ENCODE data around the gene CRYGA.
"Not testable (repeated sequence)": the region's sequence is repeated elsewhere in the genome, so short reads cannot be mapped to it uniquely, and the experiment has no call there.

CRYGA gene

GRCh38 chr2:208164951-208165755, 1.8 kb upstream of the CRYGA start:
- no peak for DNase-seq

- DNase-seq, result no peak
These were observed 7.0 kb downstream of the CRYGA start for GRCh38 chr2:208156439-208156838.

GRCh38 chr2:208153156-208153555, 10.2 kb downstream of the CRYGA start:
- DNase-seq, result no peak

DNA sequence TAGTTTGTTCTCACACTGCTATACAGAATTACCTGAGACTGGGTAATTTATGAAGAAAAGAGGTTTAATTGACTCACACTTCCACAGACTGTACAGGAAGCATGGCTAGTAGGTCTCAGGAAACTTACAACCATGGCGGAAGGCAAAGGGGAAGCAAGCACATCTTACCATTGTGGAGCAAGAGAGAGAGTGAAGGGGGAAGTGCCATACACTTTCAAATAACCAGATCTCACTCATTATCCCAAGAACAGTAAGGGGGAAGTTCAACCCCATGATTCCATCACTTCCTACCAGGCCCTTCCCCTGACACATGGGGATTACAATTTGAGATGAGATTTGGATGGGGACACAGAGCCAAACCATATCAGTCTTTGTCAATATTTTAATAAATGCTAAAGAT, 12.4 kb downstream of the CRYGA start:
- no peak for DNase-seq

DNA sequence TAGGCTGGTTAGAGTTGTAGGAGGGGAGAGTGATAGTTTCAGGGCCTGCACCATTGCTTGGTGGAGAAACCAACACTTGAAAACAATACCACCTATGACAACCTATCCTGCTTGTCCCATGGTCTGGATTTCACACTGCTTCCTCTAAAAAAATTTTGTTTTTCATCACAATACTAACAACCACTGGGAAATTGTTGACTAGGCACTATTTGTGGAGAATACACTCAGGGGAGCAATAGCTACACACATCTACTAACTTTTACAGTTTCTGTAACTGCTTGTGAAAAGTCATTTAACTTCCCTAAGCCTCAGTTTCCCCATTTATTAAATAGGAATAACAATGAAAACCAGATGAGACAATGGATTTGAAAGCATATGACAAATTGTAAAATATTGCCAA, 13.3 kb downstream of the CRYGA start:
- no peak for DNase-seq

DNA sequence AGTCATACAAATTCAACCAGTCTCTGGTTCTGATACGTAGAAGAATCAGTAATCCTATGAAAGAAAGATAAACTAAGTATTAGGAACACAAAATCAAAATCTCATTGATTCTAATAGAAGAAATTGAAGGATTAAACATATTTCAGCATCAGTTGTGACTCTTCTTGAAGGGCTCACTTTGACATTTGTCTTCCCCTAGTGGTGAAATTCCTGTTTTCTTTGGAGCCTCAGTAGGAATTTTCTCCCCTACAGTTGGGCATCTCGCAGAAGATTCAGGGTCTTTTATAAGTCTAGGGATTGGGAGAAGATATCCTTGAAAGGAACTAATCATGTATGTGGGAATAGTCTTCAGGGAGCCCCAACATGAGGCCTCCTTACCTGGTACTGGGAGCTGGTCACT, 14.6 kb downstream of the CRYGA start:
- no peak for DNase-seq

DNA sequence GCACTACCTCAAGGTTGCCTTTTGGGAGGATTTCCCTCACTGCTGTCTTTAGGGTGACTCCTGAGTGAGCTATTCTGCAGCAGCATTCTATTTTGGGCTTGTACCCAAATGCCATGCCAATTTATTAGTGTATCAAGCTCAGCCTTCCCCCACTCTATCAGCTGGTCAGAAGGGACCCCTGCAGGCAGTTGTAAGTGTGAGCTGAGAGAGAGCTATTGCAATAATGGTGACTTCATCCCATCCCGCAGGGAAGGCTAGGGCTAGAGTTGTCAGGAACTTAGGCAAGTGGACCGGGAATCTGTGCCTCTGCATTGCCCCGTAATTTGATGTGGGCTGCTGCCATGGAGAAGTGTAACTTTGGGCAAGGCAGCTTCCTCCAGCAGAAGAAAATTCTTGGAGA, 15.6 kb downstream of the CRYGA start:
- no peak for DNase-seq

DNA sequence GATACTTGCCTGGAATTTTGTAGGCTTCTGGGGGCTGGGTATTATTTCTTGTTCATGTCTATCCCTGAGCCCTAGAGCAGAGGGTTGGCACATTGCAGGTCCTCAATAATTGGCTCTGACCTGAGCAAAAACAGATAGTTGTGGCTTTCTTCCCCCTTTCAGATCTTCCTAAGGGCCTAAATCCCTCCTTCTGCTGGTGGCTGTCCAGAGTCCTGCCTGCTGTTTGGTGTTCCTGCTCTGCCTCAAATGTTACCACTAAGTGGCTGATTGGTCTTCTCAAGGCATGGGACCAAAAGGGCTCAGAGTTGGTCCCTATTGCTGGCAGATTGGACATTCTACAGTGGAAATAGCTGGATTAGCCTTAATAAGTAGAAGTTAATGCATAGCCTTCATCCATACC, 16.4 kb downstream of the CRYGA start:
- DNase-seq, result no peak

- no peak for DNase-seq
These were observed 17.4 kb downstream of the CRYGA start, which contains the start of gene CRYGB for GRCh38 chr2:208146006-208146405. Gene CRYGB (minus strand): TSS chr2:208146158. CDS start chr2:208146120, 38 bp downstream.

DNA sequence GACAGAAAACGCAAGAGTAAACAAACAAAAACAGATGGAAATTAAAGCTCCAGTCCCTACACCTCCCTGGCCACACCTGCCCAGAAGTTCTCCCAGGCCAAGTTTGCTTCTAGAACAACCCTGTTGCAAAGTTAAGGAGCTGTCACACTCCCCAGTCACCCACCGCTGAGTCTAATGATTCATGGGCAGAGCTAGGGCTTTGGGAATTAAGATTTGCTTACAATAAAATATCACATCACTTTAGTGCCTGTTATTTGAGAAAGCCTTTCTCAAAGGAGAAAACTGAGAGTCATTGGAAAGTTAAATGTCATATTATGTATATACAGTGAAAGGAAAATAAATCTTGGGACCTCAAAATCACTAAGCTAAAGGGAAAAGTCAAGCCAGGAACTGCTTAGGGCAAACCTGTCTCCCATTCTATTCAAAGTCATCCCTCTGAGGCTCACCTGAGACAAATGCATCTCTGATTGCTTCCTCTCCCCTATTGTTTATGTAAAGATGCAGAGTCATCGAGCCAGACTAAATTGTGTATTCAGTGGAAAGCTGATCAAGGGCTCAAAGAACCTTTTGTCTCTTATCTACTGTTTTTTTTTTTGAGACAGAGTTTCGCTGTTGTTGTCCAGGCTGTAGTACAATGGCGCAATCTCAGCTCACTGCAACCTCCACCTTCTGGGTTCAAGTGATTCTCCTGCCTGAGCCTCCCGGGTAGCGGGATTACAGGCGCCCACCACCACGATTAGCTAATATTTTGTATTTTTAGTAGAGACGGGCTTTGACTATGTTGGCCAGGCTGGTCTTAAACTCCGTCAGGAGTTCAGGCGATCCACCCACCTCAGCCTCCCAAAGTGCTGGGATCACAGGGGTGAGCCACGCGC, 20.2 kb downstream of the CRYGA start:
- DNase-seq, result no peak

DNA sequence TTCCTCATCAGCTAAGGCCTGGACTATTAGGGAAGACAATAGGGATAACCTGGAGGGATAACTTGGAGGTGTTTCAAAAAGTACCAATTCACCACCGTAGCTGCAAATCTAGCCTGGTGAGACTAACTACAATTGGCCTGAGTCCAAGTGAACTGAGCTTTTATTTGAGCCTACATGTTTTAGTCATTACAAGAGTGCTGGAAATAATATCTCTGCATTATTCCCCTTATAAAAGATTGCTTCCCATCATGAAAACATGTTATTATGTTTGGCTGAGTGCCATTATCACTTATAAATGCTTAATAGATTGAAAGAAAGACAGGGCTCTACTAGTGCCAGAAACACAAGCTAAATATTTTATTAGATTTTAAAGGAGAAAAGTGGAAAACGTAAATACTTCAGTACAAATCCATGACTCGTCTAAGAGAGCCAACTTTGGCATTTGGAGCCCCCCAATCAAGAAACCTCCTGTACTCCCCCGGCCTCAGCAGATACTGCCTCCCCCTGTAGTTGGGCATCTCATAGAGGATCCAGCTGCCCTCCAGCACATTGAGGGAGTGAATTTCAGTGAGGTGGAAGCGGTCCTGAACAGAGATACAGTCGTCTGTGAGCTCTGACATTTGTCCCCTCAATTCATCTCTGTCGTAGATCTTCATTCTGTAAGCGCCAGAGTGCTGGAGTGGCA, 21.0 kb downstream of the CRYGA start:
- no peak for DNase-seq

GRCh38 chr2:208139447-208139846, 23.9 kb downstream of the CRYGA start:
- no peak for DNase-seq

GRCh38 chr2:208138334-208138733, 25.1 kb downstream of the CRYGA start:
- not testable (repeated sequence) for DNase-seq

DNA sequence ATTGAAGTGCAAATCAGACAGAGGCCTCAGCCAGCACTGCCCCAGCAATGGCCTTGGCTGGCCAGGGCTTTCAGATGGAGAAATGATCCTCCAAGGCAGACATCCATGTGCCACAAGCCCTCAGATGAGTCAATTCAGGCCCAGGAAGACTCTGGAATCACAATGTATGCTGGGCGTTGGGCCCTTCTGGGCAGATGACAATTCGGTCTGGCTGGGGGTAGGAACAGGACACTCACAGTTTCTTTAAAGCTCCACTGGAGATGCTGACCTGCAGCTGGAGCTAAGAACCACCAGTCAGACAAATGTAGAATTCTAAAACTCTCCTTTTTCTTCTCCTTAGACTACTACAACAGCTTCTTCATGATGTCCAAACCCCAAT, 26.7 kb downstream of the CRYGA start:
- DNase-seq, result no peak

DNA sequence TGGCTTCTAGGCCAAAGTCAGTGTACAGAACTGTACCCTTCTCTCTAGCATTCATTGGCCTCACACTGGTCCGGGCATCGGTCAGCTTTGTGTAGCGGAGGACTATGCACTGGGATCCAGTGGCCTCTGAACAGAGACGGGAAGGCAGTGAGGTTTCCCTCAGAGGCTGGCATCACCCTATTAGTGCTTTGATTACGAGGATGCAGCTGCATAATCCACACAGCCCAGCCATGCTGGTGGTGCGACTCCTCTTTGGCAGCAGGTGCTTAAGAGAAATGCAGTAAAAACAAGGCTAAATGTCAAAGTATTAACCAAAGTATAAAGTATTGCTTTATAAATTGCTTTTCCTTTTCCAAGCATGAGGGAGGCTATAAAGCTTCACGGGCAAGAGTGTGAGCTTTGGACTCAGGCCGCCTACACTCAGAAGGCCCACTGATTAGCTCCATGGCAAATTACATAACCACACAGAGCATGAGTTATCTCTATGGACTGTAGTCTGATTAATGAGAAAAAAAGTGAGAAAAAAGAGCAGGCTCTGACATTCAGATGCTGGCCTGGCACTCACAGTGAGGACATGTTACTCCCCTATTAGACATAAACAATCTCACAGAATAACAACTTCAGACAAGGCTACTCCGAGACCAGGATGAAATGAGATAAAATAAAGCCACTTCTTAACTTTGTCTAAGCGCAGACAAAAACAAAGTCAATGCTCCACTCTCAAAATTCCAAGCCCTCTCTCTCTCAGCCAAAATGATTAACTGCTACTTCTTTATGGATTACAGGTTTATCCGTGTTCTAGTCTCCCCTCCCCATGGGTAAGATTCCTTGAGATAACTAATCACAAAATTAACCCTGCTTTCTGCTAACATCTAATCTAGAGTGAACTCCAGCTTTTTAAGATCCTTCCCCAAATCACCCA, 27.3 kb downstream of the CRYGA start:
- no peak for DNase-seq

DNA sequence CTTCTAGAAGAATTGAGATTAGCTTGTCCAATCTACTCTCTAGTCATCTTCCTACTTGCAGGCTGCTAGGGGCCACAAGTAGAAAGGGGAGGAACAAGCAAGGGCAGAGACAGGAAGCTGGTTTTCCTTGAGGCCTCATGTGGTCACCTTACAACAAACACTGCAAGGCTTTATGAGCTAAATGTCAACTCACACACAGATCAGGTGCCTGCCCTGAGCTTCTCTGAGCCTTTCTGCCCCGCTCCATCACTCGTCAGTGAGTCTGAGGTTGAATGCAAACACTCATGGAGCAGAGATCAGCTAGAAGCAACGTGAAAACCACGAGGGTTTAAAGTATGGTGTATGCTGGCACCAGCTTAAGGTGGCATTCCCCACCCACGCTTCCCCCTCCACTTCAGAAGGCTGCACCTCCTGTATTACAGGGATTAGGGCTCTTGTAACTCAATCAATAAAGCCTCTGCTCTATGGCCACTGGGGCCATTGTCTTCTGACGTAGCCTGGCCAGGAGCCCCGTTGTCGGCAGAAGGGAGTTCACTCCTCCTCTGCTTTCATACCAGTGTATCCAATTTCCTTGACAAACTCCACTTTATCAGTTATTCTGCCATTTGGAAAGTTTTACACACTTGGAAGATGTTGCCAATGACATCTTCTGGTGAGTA, 28.3 kb downstream of the CRYGA start:
- no peak for DNase-seq

DNA sequence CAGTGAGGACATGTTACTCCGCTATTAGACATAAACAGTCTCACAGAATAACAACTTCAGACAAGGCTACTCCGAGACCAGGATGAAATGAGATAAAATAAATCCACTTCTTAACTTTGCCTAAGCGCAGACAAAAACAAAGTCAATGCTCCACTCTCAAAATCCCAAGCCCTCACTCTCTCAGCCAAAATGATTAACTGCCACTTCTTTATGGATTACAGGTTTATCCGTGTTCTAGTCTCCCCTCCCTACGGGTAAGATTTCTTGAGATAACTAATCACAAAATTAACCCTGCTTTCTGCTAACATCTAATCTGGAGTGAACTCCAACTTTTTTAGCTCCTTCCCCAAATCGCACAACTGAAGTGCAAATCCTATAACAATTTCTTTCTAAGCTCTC, 32.7 kb downstream of the CRYGA start:
- no peak for DNase-seq

- no peak for DNase-seq
These were observed 33.4 kb downstream of the CRYGA start, which contains the start of gene CRYGC for GRCh38 chr2:208129744-208130711. Gene CRYGC (minus strand): TSS chr2:208129828. CDS start chr2:208129792, 36 bp downstream.

DNA sequence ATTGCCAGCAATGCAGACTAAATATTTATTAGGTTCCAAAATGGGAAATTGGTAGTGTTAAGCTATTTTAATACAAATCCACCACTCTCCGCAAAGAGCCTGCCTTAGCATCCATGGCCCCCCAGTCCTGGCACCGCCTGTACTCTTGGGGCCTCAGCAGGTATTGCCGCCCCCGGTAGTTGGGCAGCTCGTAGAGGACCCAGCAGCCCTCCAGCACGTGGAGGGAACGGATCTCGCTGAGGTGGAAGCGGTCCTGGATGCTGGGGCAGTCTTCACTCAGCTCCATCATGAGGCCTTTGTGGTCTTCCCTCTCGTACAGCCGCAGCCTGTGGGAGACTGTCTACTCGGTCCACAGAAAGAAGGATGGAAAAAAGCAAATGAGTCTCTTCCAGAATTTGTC, 35.3 kb downstream of the CRYGA start:
- no peak for DNase-seq
